Lower leg skin (tissue), 3 donors: Measurements from ENCODE around the gene KRT7.

Experiments
- POLR2A ChIP-seq, 2 donors: fragments of 450-650 bp; IDR thresholded peaks; one replicate each; pipeline ENCODE4 v1.6.1; 2016 to 2017; ENCODE audit warnings: antibody characterized with exemption in 2 of 2, mild to moderate bottlenecking in 1 of 2, moderate library complexity in 1 of 2
- TF ChIP-seq, protein P1 (sequence below), 3 donors: fragments of 450-650 bp; IDR thresholded peaks; one replicate each; pipeline ENCODE4 v1.5.1; 2016; ENCODE audit warnings: antibody characterized with exemption in 3 of 3, mild to moderate bottlenecking in 3 of 3, moderate library complexity in 2 of 3

GRCh38 chr12:52198454-52199215, 34.4 kb upstream of the KRT7 start:
- TF ChIP-seq, protein P1, sequence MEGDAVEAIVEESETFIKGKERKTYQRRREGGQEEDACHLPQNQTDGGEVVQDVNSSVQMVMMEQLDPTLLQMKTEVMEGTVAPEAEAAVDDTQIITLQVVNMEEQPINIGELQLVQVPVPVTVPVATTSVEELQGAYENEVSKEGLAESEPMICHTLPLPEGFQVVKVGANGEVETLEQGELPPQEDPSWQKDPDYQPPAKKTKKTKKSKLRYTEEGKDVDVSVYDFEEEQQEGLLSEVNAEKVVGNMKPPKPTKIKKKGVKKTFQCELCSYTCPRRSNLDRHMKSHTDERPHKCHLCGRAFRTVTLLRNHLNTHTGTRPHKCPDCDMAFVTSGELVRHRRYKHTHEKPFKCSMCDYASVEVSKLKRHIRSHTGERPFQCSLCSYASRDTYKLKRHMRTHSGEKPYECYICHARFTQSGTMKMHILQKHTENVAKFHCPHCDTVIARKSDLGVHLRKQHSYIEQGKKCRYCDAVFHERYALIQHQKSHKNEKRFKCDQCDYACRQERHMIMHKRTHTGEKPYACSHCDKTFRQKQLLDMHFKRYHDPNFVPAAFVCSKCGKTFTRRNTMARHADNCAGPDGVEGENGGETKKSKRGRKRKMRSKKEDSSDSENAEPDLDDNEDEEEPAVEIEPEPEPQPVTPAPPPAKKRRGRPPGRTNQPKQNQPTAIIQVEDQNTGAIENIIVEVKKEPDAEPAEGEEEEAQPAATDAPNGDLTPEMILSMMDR (IDR thresholded peaks at IDR 0.05) = no peak
- TF ChIP-seq POLR2A (IDR thresholded peaks at IDR 0.05) = no peak
